K562 (cell line): ENCODE results near the gene HSPA4. TPM values are rescaled to one million over a fixed set of nuclear protein-coding genes. Genes with fewer than 3 reads are reported as not detected.

Experiments
- ATAC-seq: fragments of 200-7000 bp; cut with Tn5 transposase; 3 replicates; pipeline ENCODE4 v1.9.1; 2020; ENCODE audit warnings: moderate library complexity
- BruUV-seq: library from RNA; stranded (reverse); fragments of 400-500 nt; replicated peaks from 2 replicates; lab custom pipeline; 2021; lab: Mats Ljungman, UMichigan
- CTCF ChIA-PET: fragments of 300-600 bp; formaldehyde crosslinking; extraction: SDS; loops from one replicate; lab custom pipeline; 2021; ENCODE audit warnings: low intra/inter-chr PET ratio; lab: Yijun Ruan, JAX
- POLR2A ChIA-PET: fragments of 300-600, 350-650 bp; sonication (Branson Sonifier 250); formaldehyde crosslinking; extraction: SDS; loops from one replicate; lab custom pipeline; 2021; ENCODE audit warnings: antibody characterized with exemption, inconsistent platforms; lab: Yijun Ruan, JAX
- DNase-seq, 4 experiments: peaks; one replicate each; pipeline versions ENCODE4 v3.0.0 to v3.0.0-alpha.2; 2011 to 2018; ENCODE audit warnings: low spot score in 3 of 4, mixed read lengths in 3 of 4; ENCODE audit errors: extremely low read depth in 1 of 4
- FAIRE-seq: peaks from 2 replicates; lab custom pipeline; 2011; peaks lifted over from hg19 to GRCh38; lab: Jason Lieb, UNC
- H2AFZ ChIP-seq: 2 replicates; pipeline ENCODE4 v1.6.0; 2011; ENCODE audit warnings: low read depth, low read length, control low read depth, inconsistent platforms
- H3K27ac ChIP-seq: fragments of 200-600 bp; 3 replicates; pipeline ENCODE4 v1.8.0; 2011; ENCODE audit warnings: low read depth, mild to moderate bottlenecking, control low read depth, inconsistent platforms, low read length, moderate library complexity, mixed read lengths; ENCODE audit errors: extremely low read depth
- H3K27me3 ChIP-seq, 2 experiments: fragments of 300-600 bp in 1 of 2; 2 replicates in 1 of 2; 3 replicates in 1 of 2; pipeline versions ENCODE4 v1.6.0 to v1.8.0; 2011; ENCODE audit warnings: inconsistent platforms in 2 of 2, low read length in 2 of 2, mild to moderate bottlenecking in 1 of 2, mixed read lengths in 1 of 2, moderate library complexity in 1 of 2; ENCODE audit not compliant: control insufficient read depth in 2 of 2, insufficient read depth in 2 of 2
- H3K36me3 ChIP-seq: fragments of 300-600 bp; 3 replicates; pipeline ENCODE4 v1.8.0; 2011; ENCODE audit warnings: mild to moderate bottlenecking, low read length, inconsistent platforms; ENCODE audit not compliant: control insufficient read depth, insufficient read depth
- H3K4me1 ChIP-seq, 2 experiments: fragments of 200-600 bp in 1 of 2; replicated peaks in 1 of 2; 2 replicates in 1 of 2; 3 replicates in 1 of 2; pipeline versions ENCODE4 v1.5.1 to v1.8.0; 2011; ENCODE audit warnings: inconsistent platforms in 2 of 2, low read length in 2 of 2, mild to moderate bottlenecking in 1 of 2, mixed read lengths in 1 of 2, moderate library complexity in 1 of 2; ENCODE audit not compliant: control insufficient read depth in 2 of 2, insufficient read depth in 2 of 2
- H3K4me2 ChIP-seq: 2 replicates; pipeline ENCODE4 v1.6.1; 2011; ENCODE audit warnings: low read length, control low read depth, inconsistent platforms, mixed read lengths; ENCODE audit not compliant: insufficient read depth
- H3K4me3 ChIP-seq: fragments of 200-600 bp; sonication (generic), shearing (Covaris generic); 2 replicates; pipeline ENCODE4 v1.5.1; 2016; ENCODE audit warnings: control low read depth, inconsistent platforms
- H3K79me2 ChIP-seq: fragments of 200-600 bp; 3 replicates; pipeline ENCODE4 v1.8.0; 2011; ENCODE audit warnings: low read length, inconsistent platforms; ENCODE audit not compliant: control insufficient read depth, insufficient read depth
- H3K9ac ChIP-seq, 2 experiments: 2 replicates each; pipeline versions ENCODE4 v1.6.0 to v1.6.1; 2011; ENCODE audit warnings: low read depth in 2 of 2, low read length in 2 of 2, control low read depth in 1 of 2, inconsistent platforms in 1 of 2, mild to moderate bottlenecking in 1 of 2, mixed read lengths in 1 of 2; ENCODE audit not compliant: insufficient read depth in 1 of 2
- H3K9me1 ChIP-seq: one replicate; pipeline ENCODE4 v1.6.0; 2011; ENCODE audit warnings: inconsistent platforms, mild to moderate bottlenecking, low read length, moderate library complexity; ENCODE audit not compliant: control insufficient read depth, insufficient read depth
- H3K9me3 ChIP-seq: replicated peaks from 2 replicates; pipeline ENCODE4 v1.5.1; 2011; ENCODE audit warnings: low read depth, low read length, inconsistent platforms; ENCODE audit not compliant: control insufficient read depth, insufficient read depth
- H4K20me1 ChIP-seq: replicated peaks from 2 replicates; pipeline ENCODE4 v1.6.1; 2011; ENCODE audit warnings: low read length, inconsistent platforms, mixed read lengths; ENCODE audit not compliant: control insufficient read depth, insufficient read depth
- HMG20A ChIP-seq: fragments of 450-650 bp; formaldehyde crosslinking; conservative IDR thresholded peaks from 2 replicates; pipeline ENCODE4 v1.4.0; 2020; ENCODE audit warnings: mild to moderate bottlenecking, mixed read lengths
- KDM2B ChIP-seq: fragments of 250-450 bp; sonication (Bioruptor Pico); IDR thresholded peaks from 2 replicates; pipeline ENCODE4 v1.8.0; 2021; ENCODE audit warnings: mild to moderate bottlenecking, moderate library complexity
- KDM5B ChIP-seq: fragments of 200-600 bp; sonication (generic); IDR thresholded peaks from 2 replicates; pipeline ENCODE4 v1.6.1; 2012; ENCODE audit warnings: low read depth, mild to moderate bottlenecking, moderate library complexity, low read length, control low read depth, inconsistent platforms; ENCODE audit not compliant: insufficient replicate concordance
- MED1 ChIP-seq: sonication (generic); formaldehyde crosslinking; IDR thresholded peaks from 2 replicates; pipeline ENCODE4 v1.8.1; 2023; ENCODE audit warnings: missing genetic modification reagents, borderline replicate concordance
- MIER1 ChIP-seq: fragments of 450-650 bp; IDR thresholded peaks from 2 replicates; pipeline ENCODE4 v1.6.1; 2016; ENCODE audit warnings: antibody characterized with exemption, mild to moderate bottlenecking, low read depth
- NONO ChIP-seq, 2 experiments: fragments of 200-400 bp in 1 of 2; fragments of 450-650 bp in 1 of 2; formaldehyde crosslinking in 1 of 2; IDR thresholded peaks; 2 replicates each; pipeline ENCODE4 v1.6.1; 2017; ENCODE audit warnings: low read depth in 2 of 2, mild to moderate bottlenecking in 2 of 2, moderate library complexity in 2 of 2, low read length in 1 of 2
- SMC3 ChIP-seq: conservative IDR thresholded peaks from 2 replicates; pipeline ENCODE4 v1.6.1; 2011; ENCODE audit warnings: low read depth, low read length, improper control_type of control experiment; ENCODE audit not compliant: insufficient read depth
- SNRNP70 ChIP-seq: fragments of 200-400 bp; formaldehyde crosslinking; optimal IDR thresholded peaks from 2 replicates; pipeline ENCODE3; 2017; ENCODE audit warnings: low read depth, low read length
- TAF1 ChIP-seq: IDR thresholded peaks from 2 replicates; pipeline ENCODE4 v1.6.1; 2011; ENCODE audit warnings: mild to moderate bottlenecking, low read length, moderate library complexity; ENCODE audit not compliant: insufficient read depth, control insufficient read depth, severe bottlenecking; ENCODE audit errors: extremely low read depth
- TARDBP ChIP-seq: fragments of 450-650 bp; IDR thresholded peaks from 2 replicates; pipeline ENCODE4 v1.6.1; 2016
- TRIM24 ChIP-seq, 2 experiments: fragments of 450-650 bp; IDR thresholded peaks; 2 replicates each; pipeline ENCODE4 v1.6.1; 2016
- ZC3H8 ChIP-seq: fragments of 450-650 bp; IDR thresholded peaks from 2 replicates; pipeline ENCODE4 v1.6.1; 2017
- ZNF408 ChIP-seq: fragments of 250-450 bp; sonication (Bioruptor Pico); IDR thresholded peaks from 2 replicates; pipeline ENCODE4 v1.4.0; 2020; ENCODE audit warnings: low read depth, mild to moderate bottlenecking, moderate library complexity
- ZNF589 ChIP-seq: fragments of 200-800 bp; sonication (Bioruptor generic); IDR thresholded peaks from 2 replicates; pipeline ENCODE4 v1.6.1; 2016; ENCODE audit warnings: low read depth, missing genetic modification characterization, missing compliant biosample characterization
- WGBS: fragments of 100-300 bp; shearing (Covaris generic); methylation state at CpG from one replicate; pipeline ENCODE4 v1.1.6; 2016; ENCODE audit warnings: low coverage, mixed read lengths; ENCODE audit not compliant: insufficient coverage; ENCODE audit errors: missing lambda C conversion rate; 5-methylcytosine and 5-hydroxymethylcytosine counted together
- in situ Hi-C: fragments of 300-500 bp; cut with MboI; formaldehyde crosslinking; loops from 4 replicates; pipeline ENCODE4 v1.15.0; 2018; ENCODE audit warnings: inconsistent platforms, mixed read lengths
- intact Hi-C: fragments of 100-400 bp; cut with micrococcal nuclease; formaldehyde crosslinking; loops from 2 replicates; pipeline ENCODE4 v1.14.2; 2022
- polyA plus RNA-seq, 8 experiments: library from polyadenylated mRNA; depleted of rRNA in 4 of 8; stranded (reverse) in 5 of 8; unstranded in 3 of 8; fragments of >200 nt; fragmentation: Nextera tagmentation in 2 of 8; fragmentation: Illumina TruSeq in 1 of 8; extraction: Ambion mirVana in 2 of 8; extraction: Trizol in 1 of 8; gene quantifications; 2 replicates each; pipeline versions ENCODE4 v1.2.1 to v1.2.3, GENCODE V29; 2011 to 2014; ENCODE audit warnings: inconsistent platforms in 1 of 8, missing spikeins in 1 of 8
- total RNA-seq, 7 experiments: library from RNA; depleted of rRNA in 6 of 7; stranded (reverse); fragments of >200 nt in 6 of 7; fragmentation: Illumina TruSeq in 2 of 7; extraction: Trizol in 2 of 7; gene quantifications; 2 replicates each; pipeline versions ENCODE4 v1.2.1 to v1.2.3, GENCODE V29; 2011 to 2021; ENCODE audit warnings: low replicate concordance in 1 of 7
- TF ChIP-seq, protein P1 (sequence below): fragments of 200-800 bp; sonication (Bioruptor generic); IDR thresholded peaks from 2 replicates; pipeline ENCODE4 v1.6.1; 2017; ENCODE audit warnings: missing genetic modification characterization, missing compliant biosample characterization
- TF ChIP-seq, protein P2 (sequence below): fragments of 200-800 bp; sonication (Bioruptor generic); IDR thresholded peaks from 2 replicates; pipeline ENCODE4 v1.6.1; 2017; ENCODE audit warnings: missing genetic modification characterization, missing compliant biosample characterization

Gene HSPA4
- total and polyA plus RNA-seq, 9 of the 15 experiments (the other 6 are each of a cell fraction or from before 2014, with no cell fraction given) = 90.3 to 286 (median 148) TPM

DNA sequence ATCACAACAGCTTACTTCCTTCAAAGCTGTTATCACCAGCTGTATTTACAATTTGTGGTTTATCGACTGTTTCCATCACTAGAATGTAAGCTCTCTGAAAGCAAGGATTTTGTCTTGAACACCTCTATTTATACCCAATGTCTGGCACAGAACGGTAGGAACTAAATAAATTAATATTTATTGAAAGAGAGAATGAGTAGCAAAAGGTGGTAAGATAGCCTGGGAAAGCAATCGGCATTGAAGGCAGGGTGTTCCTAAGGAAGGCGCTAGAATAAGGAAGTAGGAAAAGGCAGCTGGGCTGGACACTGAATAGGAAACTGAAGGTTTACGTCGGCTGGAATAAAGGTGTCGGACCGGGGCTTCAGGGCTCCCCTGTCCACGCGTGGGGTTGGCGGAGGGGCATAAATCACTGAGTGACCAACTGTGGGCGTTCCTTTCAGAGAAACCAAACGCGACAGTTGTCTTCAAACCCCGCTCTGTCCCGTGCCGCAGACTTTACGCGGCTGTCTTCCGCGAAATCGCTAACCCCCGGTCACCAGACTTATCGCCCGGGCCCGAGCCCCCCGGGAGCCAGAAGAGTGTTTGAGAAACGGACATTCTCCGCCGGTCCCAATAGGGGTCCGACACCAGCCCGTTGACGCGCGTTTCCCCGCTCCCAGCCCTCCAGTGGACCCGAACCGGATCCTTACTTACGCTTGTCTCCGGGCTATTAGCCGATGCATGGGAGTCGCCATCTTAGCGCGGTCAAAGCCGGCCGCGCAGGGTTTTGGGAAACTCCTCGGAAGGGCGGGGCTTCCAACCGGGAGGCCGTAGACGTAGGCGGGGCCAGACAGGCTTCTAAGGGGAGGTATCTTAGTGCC lies 25.8 kb upstream of the HSPA4 start, which contains the start of gene ZCCHC10 (continued):
- no peak for TF ChIP-seq HMG20A (CRISPR knock-in tag)
- no peak for TF ChIP-seq ZNF408
- TF ChIP-seq SMC3 = no peak
- TF ChIP-seq MIER1 = no peak
- peak; percentile 94 for TF ChIP-seq TAF1
- no peak for TF ChIP-seq MED1 (CRISPR knock-in tag)
- no peak for TF ChIP-seq TARDBP
- no peak for TF ChIP-seq SNRNP70
- TF ChIP-seq ZC3H8 = no peak
- TF ChIP-seq TRIM24 (IDR thresholded peaks at IDR 0.05) = peak; percentile 43 to 45; a peak in 2 of 4 replicates
- TF ChIP-seq KDM5B = peak; percentile 95

DNA sequence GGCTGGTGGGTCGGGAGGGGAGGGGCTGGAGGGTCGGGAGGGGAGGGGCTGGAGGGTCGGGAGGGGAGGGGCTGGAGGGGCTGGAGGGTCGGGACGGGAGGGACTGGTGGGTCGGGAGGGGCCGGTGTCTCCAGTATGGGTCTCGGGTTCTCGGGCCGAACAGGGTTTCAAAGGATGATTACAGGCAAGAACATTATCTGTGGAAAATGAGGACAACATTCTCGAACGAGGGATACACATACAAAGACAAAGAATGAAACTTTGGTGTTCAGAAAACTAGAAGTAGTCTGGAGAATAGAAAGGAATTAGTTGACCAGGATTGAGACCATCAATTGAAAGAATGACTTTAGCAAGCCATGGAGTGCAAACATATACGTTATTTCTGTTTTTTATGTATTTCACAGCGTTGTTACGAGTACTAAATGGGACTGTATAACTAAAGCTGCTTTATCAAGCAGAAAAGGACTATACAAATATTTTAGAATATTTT lies 25.1 kb upstream of the HSPA4 start:
- Histone ChIP-seq H3K9me1 (no peaks in the 10 kb centered on the region), H2AFZ (peak overlapping the region; percentile 93), H3K27me3 (no peaks in the 10 kb centered on the region), H3K9me3 (no peaks in the 10 kb centered on the region), H3K4me1 (peaks cover 5 to 9% of the 10 kb centered on the region in 2 experiments; a peak in 4 of 5 replicates), H3K9ac (peak overlapping the region; percentile 55 to 66; a peak in 2 of 4 replicates), H3K27ac (peak overlapping the region; percentile 62; the same call in 2 of the 3 replicates), H3K79me2 (peaks cover 37% of the 10 kb centered on the region), H3K36me3 (peaks cover 18% of the 10 kb centered on the region; the same call in 1 of the 3 replicates), H3K4me3 (peak overlapping the region; percentile 87), H3K4me2 (peak overlapping the region; percentile 74), H4K20me1 (no peaks in the 10 kb centered on the region)
- 39% methylated on average over 3 of the region's 15 CpGs for WGBS
- POLR2A ChIA-PET = interaction anchor here (1.4 kb wide), 1 partner anchor 12 kb away, joined by 4 read pairs; no protein-coding TSS in a partner anchor
- DNase-seq = no peak
- BruUV-seq = TSS peak; percentile 72
- TF ChIP-seq, protein P1, sequence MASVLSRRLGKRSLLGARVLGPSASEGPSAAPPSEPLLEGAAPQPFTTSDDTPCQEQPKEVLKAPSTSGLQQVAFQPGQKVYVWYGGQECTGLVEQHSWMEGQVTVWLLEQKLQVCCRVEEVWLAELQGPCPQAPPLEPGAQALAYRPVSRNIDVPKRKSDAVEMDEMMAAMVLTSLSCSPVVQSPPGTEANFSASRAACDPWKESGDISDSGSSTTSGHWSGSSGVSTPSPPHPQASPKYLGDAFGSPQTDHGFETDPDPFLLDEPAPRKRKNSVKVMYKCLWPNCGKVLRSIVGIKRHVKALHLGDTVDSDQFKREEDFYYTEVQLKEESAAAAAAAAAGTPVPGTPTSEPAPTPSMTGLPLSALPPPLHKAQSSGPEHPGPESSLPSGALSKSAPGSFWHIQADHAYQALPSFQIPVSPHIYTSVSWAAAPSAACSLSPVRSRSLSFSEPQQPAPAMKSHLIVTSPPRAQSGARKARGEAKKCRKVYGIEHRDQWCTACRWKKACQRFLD (CRISPR knock-in tag) = 0 out of 2 replicates have a peak, but pooled peaks have one; percentile 21
- 0 out of 2 replicates have a peak, but pooled peaks have one; percentile 2 for TF ChIP-seq ZNF589 (CRISPR knock-in tag)
- 0 out of 4 replicates have a peak, but pooled peaks of 1 of the 2 experiments have one; percentile 10 for TF ChIP-seq NONO (IDR thresholded peaks at IDR 0.05; ENCODE audit: low read depth in 2 of 2, low read length in 1 of 2)
- TF ChIP-seq, protein P2, sequence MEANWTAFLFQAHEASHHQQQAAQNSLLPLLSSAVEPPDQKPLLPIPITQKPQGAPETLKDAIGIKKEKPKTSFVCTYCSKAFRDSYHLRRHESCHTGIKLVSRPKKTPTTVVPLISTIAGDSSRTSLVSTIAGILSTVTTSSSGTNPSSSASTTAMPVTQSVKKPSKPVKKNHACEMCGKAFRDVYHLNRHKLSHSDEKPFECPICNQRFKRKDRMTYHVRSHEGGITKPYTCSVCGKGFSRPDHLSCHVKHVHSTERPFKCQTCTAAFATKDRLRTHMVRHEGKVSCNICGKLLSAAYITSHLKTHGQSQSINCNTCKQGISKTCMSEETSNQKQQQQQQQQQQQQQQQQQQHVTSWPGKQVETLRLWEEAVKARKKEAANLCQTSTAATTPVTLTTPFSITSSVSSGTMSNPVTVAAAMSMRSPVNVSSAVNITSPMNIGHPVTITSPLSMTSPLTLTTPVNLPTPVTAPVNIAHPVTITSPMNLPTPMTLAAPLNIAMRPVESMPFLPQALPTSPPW = peak; percentile 62
- TF ChIP-seq KDM2B = no peak
- ATAC-seq = no peak
- intact Hi-C loops = loop anchor here (1.0 kb wide), 1 partner anchor 25 kb away; no protein-coding TSS in a partner anchor
- in situ Hi-C loops = no loop called here
- CTCF ChIA-PET = no interaction called here
- FAIRE-seq = no peak
